Spinal cord (tissue), 10 donors: ENCODE results near the gene SMARCE1. TPM values are rescaled to one million over a fixed set of nuclear protein-coding genes. Genes with fewer than 3 reads are reported as not detected.
A peak's percentile ranks its signal among the peaks of the same experiment; 100 is the strongest.

Experiments used
- DNase-seq, 6 donors: peaks; one replicate each; pipeline versions ENCODE4 v3.0.0 to v3.0.0-alpha.2; 2013 to 2015; ENCODE audit warnings: low spot score in 6 of 6, low read depth in 4 of 6
- H3K27ac ChIP-seq: one replicate; pipeline ENCODE4 v1.5.1; 2013; ENCODE audit warnings: low read depth, low read length, control low read depth
- H3K27me3 ChIP-seq: one replicate; pipeline ENCODE4 v1.6.1; 2013; ENCODE audit warnings: low read length; ENCODE audit not compliant: control insufficient read depth, insufficient read depth
- H3K36me3 ChIP-seq: one replicate; pipeline ENCODE4 v1.6.1; 2013; ENCODE audit warnings: low read length; ENCODE audit not compliant: control insufficient read depth, insufficient read depth
- H3K4me1 ChIP-seq: one replicate; pipeline ENCODE4 v1.6.1; 2013; ENCODE audit warnings: low read length; ENCODE audit not compliant: control insufficient read depth, insufficient read depth
- H3K4me3 ChIP-seq: one replicate; pipeline ENCODE4 v1.5.1; 2013; ENCODE audit warnings: low read depth, low read length, control low read depth
- H3K9me3 ChIP-seq: one replicate; pipeline ENCODE4 v1.6.1; 2013; ENCODE audit warnings: low read length; ENCODE audit not compliant: control insufficient read depth, insufficient read depth
- whole genome bisulfite sequencing: methylation state at CpG from one replicate; pipeline ENCODE4 v1.1.5; 2013; ENCODE audit warnings: missing lambda C conversion rate; ENCODE audit not compliant: insufficient coverage; 5-methylcytosine and 5-hydroxymethylcytosine counted together
- polyA plus RNA-seq, 2 donors: library from polyadenylated mRNA; unstranded; fragments of 120-200 nt; gene quantifications; one replicate each; pipeline ENCODE4 v1.2.1, GENCODE V29; 2013; ENCODE audit not compliant: insufficient read length in 2 of 2
- total RNA-seq, 2 donors: library from RNA; depleted of rRNA in 1 of 2; stranded (reverse); fragments of 120-200 nt in 1 of 2; fragments of >200 nt in 1 of 2; gene quantifications; one replicate each; pipeline versions ENCODE4 v1.2.3 to v1.2.4, GENCODE V29; 2013 to 2014
- donor health status: healthy.

The SMARCE1 gene
- total and polyA plus RNA-seq, 4 donors, result 77.1 to 133 (median 121) TPM

DNA sequence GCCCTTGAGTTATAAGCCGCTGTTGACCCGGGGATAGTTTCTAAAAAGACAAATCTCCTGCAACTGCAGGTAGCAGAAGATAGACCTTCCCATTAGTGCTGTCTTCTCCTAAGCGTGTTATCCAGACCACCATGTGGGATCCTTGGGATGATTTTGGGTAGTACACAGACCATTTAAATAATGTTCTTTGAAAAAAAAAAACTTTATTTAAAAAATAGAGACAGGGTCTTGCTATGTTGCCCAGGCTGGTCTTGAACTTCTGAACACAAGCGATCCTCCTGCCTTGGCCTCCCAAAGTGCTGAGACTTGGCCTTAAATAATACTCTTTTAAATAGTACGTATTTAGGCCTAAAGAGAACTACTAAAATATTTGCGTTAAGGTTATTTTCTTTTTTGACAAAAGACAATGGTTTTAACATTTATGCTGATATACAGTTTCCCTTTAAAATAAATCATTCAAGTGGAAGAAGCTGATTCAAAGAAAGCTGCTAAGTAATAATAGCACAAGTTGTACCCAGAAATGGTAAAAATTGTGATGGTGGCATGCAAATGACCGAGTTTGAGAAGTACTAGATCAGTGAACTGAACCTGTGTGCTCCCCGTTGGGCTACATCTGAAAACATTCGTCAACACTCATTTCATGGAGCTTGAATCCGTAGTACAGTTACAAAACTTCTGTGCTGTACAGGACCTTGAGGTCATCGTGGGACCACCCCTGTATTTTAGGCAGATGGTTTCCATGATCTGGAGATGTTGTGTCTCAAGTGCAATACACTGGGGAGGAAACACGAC is 24.0 kb downstream of the SMARCE1 start:
- Histone ChIP-seq H3K36me3 (peaks cover 2% of the 10 kb centered on the region), H3K9me3 (no peaks in the 10 kb centered on the region), H3K27ac (no peak overlapping the region), H3K4me1 (no peaks in the 10 kb centered on the region), H3K27me3 (no peaks in the 10 kb centered on the region), H3K4me3 (no peak overlapping the region)
- WGBS, result 83% methylated on average over 2 of the region's 12 CpGs
- no peak for DNase-seq

DNA sequence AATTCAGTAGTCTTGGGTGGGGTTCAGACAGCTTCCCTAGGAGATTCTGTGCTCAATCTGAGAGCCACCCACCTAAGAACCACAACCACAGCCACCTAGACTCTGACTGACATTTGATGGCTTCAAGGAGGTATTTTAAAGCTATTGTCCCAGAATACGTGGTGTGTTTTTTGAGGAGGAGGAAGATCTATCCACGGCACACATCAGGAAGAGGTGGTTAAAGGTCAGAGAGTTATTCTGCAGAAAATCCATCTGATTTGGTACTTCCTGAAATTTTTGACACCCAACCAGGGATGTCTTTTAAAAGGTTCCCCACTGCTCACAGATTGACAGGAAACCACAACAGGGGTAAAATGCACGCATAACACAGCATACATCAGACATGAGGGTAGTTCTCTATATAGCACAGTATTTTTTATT is 25.1 kb downstream of the SMARCE1 start:
- no peaks in the 10 kb centered on the region for H3K27me3 ChIP-seq
- no peaks in the 10 kb centered on the region for H3K9me3 ChIP-seq
- 50% methylated on average over 1 of the region's 3 CpGs for WGBS
- no peak overlapping the region for H3K4me3 ChIP-seq
- no peaks in the 10 kb centered on the region for H3K4me1 ChIP-seq
- H3K27ac ChIP-seq, result no peak overlapping the region
- no peaks in the 10 kb centered on the region for H3K36me3 ChIP-seq
- DNase-seq, result no peak

DNA sequence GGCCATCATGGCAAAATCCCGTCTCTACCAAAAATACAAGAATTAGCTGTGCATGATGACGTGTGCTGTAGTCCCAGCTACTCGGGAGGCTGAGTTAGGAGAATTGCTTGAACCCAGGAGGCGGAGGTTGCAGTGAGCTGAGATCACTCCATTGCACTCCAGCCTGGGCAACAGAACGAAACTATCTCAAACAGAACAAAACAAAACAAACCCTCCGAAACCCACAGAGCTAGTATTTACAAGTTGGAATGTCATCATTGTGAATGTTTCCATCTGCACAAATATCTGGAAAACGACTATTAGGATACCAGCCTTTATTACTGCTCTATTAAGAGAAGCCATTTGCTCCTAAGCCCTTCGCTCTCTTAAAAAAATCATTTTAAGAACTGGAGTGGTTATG is 26.0 kb downstream of the SMARCE1 start:
- Histone ChIP-seq H3K4me3 (no peak overlapping the region), H3K36me3 (no peaks in the 10 kb centered on the region)
- 89% methylated on average over 3 of the region's 8 CpGs for WGBS

DNA sequence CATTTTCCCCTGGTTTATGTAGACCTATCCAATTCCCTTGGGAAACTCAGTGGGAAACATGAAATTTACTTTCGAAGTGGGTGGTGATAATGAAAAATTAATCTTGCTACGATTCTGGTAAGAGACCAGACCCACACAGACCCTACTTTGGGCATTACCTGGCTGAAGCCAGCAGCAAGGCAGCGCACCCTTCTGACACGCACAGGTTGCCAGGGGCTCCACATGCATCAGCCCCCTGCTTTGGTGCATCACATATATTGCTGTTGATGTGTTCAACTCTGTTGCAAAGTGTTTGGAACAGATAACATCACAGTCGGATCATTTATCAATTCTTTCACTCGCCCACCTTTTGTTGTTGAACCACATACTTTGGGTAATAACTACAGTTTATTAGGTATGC is 26.6 kb downstream of the SMARCE1 start:
- no peak overlapping the region for H3K27ac ChIP-seq
- H3K36me3 ChIP-seq, result no peaks in the 10 kb centered on the region
- no peak for DNase-seq
- H3K4me3 ChIP-seq, result no peak overlapping the region
- H3K4me1 ChIP-seq, result no peaks in the 10 kb centered on the region
- no peaks in the 10 kb centered on the region for H3K9me3 ChIP-seq
- no peaks in the 10 kb centered on the region for H3K27me3 ChIP-seq
- WGBS, result 87% methylated on average over 4 of the region's 6 CpGs

More for the DNA sequence above, 26.0 kb downstream of the SMARCE1 start:
- Histone ChIP-seq H3K4me1 (no peaks in the 10 kb centered on the region), H3K9me3 (no peaks in the 10 kb centered on the region), H3K27ac (no peak overlapping the region), H3K27me3 (no peaks in the 10 kb centered on the region)
- DNase-seq, result no peak

DNA sequence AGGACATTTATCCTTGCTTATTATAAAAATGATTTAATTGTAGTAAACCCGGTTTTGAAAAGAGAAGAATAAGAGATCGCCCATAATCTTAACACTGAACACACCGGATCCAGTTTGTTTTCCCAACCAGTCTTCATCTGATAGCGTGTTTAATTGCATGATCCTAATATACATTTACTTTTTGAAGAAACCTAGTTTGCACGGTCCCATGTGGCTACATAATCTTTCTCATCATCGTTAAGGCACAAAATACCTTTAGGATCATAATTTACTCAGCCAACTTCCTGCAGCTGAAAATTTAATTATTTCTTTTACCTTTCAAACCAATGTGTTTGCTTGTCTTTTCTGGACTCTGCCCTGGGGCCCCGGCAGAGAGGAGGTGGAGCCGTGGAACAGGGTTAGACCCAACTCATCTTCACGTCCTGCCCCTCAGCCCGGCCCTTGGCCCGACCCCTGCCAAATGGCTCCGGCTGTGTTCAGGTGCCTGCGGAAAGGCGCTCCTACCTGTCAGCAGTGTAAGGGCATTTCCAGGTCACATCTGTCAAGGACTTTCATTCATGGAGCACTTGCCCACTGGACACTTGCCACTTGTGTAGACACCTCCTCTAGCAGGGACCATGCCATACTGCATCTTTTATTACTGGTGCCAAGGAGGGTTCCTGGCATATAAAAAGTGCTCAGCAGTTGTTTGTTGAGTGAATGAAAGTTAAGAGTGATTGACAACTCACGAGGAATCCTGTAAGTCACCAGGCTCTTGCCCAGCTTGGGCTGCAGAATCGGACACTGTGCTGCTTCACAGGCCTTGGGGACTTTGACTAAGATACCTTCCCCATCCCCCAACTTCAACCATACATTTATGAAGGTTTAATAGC is 28.6 kb downstream of the SMARCE1 start:
- H3K9me3 ChIP-seq, result no peaks in the 10 kb centered on the region
- no peaks in the 10 kb centered on the region for H3K36me3 ChIP-seq
- no peaks in the 10 kb centered on the region for H3K4me1 ChIP-seq
- no peak overlapping the region for H3K27ac ChIP-seq
- WGBS, result 90% methylated on average over 12 of the region's 16 CpGs
- no peak for DNase-seq
- H3K27me3 ChIP-seq, result no peaks in the 10 kb centered on the region
- H3K4me3 ChIP-seq, result no peak overlapping the region

DNA sequence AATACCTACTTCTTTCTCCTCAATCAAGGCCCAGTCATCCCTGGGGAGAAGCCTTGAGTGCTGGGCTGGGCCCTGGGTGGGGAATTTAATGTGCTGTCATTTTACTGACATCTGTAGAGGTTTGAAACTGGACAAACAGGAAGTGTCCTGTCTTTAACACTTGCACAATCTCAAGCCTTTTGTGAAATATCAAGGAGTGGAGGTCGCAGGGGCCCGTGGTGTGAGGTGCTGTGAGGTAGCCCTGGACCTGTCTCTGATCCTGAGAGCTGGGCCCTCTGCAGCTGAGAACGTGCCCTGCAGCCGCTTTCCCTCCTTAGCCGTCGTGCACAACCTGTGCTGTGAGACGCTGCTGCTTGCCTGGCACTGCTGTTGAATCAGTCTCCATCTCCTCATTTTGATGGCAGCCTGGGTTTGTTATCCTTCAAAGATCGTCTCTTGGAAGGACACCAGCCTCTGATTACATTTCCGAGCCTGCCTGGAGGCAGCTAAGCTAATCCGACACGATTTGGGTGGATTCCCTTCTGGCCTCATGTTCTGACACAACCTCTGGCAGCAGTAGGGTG is 29.9 kb downstream of the SMARCE1 start:
- Histone ChIP-seq H3K9me3 (no peaks in the 10 kb centered on the region), H3K27ac (no peak overlapping the region), H3K4me3 (no peak overlapping the region), H3K36me3 (no peaks in the 10 kb centered on the region), H3K27me3 (no peaks in the 10 kb centered on the region), H3K4me1 (no peaks in the 10 kb centered on the region)
- WGBS, result 50% methylated on average over 8 of the region's 11 CpGs
- DNase-seq, result peak in 1 of 6 donors; percentile 31

DNA sequence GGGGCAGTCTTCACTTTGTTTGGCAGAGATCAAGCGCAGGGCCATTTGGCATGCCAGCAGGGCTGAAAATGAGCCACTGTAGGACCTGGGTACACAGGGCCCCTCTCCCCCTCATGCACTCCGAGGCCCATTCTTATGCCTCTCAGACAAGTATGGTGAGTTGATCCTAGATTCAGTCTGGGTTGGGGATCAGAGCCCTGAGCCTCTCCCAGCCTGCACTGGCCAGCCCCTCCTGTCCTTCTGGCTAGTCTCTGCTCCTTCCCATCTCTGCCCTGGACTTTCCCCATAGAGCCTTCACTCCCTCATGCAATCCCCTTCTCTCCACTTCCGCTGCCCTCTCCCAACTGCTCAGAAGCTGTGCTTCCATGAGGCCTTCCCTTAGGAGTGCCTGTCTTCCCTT is 31.0 kb downstream of the SMARCE1 start:
- no peak for DNase-seq
- no peaks in the 10 kb centered on the region for H3K9me3 ChIP-seq
- no peak overlapping the region for H3K4me3 ChIP-seq
- WGBS, result 80% methylated on average over 1 of the region's 3 CpGs
- no peaks in the 10 kb centered on the region for H3K27me3 ChIP-seq
- no peaks in the 10 kb centered on the region for H3K36me3 ChIP-seq
- no peak overlapping the region for H3K27ac ChIP-seq
- no peaks in the 10 kb centered on the region for H3K4me1 ChIP-seq

DNA sequence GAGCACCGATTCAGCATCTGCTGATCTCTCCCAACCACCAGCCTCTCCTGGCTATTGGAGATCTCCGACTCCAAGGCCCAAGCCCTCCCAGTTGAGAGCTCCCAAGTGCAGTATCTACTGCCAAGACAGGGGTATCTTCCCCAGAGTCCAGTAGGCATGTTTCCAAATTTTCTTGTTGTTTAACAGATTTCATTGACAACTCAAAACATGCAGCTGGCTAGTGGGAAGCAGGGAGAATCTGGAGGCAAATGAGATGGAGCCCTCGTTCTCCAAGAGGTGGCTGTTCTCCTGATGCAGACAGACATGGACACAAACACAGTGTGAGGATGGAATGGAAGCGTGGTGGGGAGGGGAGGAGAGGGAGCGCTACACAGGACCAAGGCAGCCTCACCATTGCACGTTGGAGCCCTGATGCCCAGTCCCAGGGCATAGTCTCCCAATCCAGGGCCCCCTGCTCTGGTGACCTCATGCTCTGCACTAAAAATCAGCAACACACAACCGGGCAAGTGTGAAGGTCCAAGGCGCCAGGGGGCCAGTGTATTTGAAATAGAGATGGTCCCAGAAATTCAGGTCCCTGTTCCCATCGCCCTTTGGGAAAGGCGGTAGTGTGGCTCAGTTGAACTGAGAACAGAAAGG is 31.7 kb downstream of the SMARCE1 start:
- no peaks in the 10 kb centered on the region for H3K9me3 ChIP-seq
- no peaks in the 10 kb centered on the region for H3K36me3 ChIP-seq
- no peaks in the 10 kb centered on the region for H3K4me1 ChIP-seq
- H3K27me3 ChIP-seq, result no peaks in the 10 kb centered on the region
- no peak overlapping the region for H3K4me3 ChIP-seq
- 74% methylated on average over 9 of the region's 10 CpGs for WGBS
- no peak overlapping the region for H3K27ac ChIP-seq
- peak in 1 of 6 donors; percentile 12 for DNase-seq

DNA sequence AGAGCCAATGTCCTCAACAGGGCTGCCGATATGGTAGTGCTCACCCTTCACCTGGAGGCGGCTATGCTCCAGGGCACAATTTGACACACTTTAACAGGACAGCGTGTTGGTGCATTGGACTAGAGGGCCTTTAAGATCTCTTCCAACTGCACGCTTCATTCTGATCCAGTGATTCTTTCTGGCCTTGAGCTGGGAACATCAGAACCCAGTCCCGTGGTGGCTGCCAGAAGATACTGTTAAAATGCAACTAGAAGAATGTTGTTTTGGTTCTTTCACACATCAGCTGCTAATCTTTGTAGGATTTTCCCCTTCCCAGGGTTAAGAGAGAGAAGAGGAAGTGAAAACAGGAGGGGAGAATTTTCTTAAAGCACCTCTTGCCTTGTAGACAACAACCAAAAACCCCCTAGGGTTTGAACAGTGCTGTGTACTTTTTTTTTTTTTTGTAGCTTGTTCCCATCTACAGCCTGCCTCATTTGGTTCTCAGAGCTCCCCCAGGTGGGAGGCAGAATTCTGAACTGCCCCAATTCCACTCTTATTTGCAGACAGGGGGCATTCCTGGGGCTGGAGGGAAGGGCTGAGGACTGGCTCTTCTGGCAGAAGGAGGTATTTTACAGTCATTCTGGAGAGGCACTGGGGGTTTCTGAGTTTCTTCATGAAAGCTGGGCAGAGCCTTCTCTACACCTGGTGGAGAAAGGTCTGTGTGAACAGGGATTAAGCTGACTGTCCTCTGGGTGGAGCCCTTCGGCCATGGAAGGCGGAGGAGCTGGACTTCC is 32.4 kb downstream of the SMARCE1 start:
- Histone ChIP-seq H3K4me3 (no peak overlapping the region), H3K36me3 (no peaks in the 10 kb centered on the region), H3K27me3 (no peaks in the 10 kb centered on the region), H3K27ac (no peak overlapping the region), H3K4me1 (no peaks in the 10 kb centered on the region), H3K9me3 (no peaks in the 10 kb centered on the region)
- WGBS, result 75% methylated on average over 6 of the region's 7 CpGs
- DNase-seq, result peak in 1 of 6 donors; percentile 30
